ENCODE data around the gene CAVIN3.

CAVIN3 gene

GRCh38 chr11:6270584-6271246 is 49.6 kb downstream of the CAVIN3 start:
- ChIA-PET CTCF (no interaction called here), POLR2A (no interaction called here)
- DNase-seq (ENCODE audit: extremely low spot score), result no peak
- no peak for TF ChIP-seq CTCF (IDR thresholded peaks at IDR 0.05; ENCODE audit: control extremely low read depth, extremely low read depth, low read depth, missing control alignments)

- TF ChIP-seq CTCF (IDR thresholded peaks at IDR 0.05; ENCODE audit: control extremely low read depth, extremely low read depth, low read depth, missing control alignments), result no peak
- ChIA-PET CTCF (no interaction called here), POLR2A (no interaction called here)
- DNase-seq (ENCODE audit: extremely low spot score), result no peak
Measured at GRCh38 chr11:6269994-6270393, 50.3 kb downstream of the CAVIN3 start.

Measured in GM10248 (cell line).